ENCODE measurements around the gene ATP5F1B.
A peak's percentile ranks its signal among the peaks of the same experiment; 100 is the strongest.

Gene ATP5F1B

GRCh38 chr12:56645201-56645716, 525 bp downstream of the ATP5F1B start:
- no peak for DNase-seq

DNA sequence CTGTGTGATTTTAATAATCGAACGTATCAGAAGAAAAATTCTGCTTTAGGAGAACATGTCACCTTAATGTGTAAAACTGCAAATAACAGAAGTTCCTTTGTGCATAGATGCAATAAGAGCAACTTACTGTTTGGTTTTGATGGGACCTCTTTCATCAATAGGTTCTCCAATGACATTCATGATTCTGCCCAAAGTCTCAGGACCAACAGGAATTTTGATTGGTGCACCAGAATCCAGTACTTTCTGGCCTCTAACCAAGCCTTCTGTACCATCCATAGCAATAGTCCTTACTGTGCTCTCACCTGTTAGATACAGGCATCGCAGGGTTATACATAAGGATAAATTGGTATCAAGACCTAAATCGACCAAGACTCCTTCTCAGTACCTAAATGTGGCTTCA, 1.1 kb downstream of the ATP5F1B start:
- no peak for DNase-seq

DNA sequence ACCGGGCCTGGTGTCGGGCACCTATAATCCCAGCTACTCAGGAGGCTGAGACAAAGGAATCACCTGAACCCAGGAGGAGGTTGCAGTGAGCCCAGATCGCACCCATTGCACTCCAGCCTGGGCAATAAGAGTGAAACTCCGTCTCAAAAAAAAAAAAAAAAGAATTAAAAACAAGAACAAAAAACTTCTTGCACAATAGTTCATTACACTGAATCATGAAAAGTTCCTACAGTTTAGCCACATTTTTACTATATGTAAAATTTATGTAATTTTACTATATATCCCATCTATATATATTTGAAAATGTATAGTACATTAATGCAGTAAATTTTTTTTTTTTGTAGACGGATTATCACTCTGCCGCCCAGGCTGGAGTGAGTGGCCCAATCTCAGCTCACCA, 4.6 kb downstream of the ATP5F1B start:
- DNase-seq = no peak

DNA sequence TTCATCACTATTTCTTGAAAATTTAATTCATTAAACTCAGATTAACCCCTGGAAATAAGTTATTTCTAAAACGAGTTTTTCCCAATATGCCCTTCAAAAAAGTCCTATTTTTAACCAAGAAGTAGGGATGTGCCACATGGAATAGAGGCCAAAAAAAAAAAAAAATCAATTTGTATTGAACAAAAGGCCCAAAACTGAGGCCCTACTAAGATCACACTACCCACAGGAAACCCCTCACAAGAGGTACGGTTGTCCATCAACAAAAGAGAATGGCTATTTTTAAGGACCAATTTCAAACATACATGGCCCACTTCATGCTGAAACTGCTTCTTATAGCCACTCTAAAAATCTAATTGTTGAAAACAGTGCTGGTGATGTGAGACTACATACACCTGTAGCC, 8.2 kb downstream of the ATP5F1B start:
- DNase-seq = no peak

GRCh38 chr12:56636675-56637540, 8.9 kb downstream of the ATP5F1B start:
- DNase-seq = peak; percentile 93

- DNase-seq = peak; percentile 92
Observed at GRCh38 chr12:56635806-56636674, 9.7 kb downstream of the ATP5F1B start.

DNA sequence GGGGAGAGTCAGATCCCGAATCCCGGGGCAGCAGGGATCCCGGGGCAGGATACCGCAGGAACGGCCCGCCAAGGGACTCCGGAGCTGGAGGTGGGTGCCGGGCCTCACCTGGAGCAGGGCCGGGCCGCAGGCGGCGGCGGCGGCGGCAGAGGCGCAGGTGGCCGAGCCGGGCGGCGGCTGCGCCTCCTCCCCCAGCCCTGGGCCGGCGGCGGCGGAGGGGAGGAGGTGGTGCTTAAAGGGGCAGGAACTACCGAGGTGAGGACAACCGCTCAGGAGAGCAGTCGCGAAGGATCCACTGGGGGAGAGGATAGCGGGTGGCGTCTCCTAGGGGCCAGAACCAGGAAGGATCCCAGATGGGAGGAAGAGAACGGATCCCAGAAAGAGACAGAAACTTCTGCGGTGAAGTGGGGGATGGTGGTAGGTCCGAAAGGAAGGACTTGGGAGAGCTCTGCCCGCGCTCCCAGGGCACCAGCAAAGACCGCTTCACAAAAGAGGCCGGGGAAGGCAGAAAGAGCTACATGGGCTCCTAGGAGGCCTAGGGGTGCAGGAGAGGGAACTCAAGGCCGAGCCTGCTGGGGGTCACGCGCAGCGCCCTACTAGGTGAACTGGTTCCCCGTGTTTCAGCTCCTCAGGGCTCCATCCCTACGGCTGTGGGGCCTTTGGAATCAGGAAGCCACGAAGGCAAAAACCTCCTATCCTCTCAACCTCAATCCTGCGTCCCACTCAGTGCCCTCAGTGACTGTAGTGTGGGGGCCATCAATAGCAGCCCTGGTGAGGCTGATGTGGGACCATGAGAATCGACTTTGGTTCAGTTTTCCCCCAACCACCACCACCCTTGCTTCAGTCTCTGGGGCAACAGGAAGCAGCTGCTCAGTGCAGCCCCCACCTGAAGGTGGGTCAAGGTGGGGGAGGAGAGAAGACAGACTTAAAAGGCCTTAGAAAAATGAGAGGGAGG, 10.7 kb downstream of the ATP5F1B start:
- peak; percentile 77 for DNase-seq

DNA sequence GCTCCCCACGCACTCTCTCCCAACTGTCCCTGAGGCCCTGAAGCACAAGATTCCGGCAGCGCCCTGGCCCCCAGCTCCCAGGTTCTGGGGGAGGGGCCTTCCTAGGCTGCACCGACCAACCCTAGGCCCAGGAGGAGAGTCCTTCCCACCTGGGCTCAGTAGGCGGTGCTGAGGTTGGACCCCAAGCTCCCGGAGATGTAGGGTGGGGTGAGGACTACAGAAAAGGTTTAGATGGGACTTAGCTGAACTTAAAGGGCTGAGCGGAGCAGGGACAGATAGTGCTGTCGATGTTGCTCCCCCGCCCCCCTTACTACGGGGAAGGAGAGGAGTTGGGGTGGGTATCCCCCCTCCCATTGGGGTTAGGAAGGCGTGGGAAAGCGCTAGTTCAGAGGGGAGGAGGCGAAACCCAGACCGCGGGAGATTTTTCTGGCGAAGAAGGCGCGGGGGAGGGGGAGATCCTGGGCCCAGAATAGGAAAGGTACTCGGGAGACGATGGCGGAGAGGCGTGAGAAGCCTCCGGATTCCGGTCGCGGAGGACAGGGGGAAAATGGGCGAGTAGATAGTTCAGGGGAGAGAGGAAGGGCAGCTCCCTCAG, 11.4 kb downstream of the ATP5F1B start:
- peak; percentile 50 for DNase-seq

DNA sequence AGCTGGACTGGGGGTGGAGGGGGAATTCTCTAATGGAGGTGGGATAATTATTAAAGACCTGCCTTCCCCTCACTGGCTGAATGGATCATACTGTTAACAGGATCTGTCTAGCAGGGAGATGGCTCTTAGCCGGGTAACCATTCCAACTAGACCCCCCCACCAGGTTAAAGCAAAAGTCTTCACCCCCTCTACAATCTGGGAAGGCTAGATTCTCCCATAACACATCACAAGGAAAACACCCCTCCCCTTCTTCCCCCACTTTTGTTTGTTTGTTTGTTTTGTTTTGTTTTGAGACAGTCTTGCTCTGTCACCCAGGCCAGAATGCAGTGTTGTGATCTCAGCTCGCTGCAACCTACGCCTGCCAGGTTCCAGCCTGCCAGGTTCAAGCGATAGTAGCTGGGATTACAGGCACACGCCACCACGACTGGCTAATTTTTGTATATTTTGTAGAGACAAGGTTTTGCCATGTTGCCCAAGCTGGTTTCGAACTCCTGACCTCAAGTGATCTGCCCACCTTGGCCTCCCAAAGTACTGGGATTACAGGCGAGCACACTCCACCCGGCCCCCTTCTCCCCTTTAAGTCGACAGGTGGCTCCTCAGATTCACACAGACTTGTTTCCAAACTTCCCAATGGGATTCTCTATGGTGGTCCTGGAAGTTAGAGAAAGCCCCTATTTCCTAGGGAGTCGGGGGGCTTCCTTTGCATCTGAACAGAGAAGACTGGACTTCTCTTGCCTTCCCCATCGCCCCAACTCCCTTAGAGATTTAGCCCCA, 12.1 kb downstream of the ATP5F1B start:
- DNase-seq = no peak

DNA sequence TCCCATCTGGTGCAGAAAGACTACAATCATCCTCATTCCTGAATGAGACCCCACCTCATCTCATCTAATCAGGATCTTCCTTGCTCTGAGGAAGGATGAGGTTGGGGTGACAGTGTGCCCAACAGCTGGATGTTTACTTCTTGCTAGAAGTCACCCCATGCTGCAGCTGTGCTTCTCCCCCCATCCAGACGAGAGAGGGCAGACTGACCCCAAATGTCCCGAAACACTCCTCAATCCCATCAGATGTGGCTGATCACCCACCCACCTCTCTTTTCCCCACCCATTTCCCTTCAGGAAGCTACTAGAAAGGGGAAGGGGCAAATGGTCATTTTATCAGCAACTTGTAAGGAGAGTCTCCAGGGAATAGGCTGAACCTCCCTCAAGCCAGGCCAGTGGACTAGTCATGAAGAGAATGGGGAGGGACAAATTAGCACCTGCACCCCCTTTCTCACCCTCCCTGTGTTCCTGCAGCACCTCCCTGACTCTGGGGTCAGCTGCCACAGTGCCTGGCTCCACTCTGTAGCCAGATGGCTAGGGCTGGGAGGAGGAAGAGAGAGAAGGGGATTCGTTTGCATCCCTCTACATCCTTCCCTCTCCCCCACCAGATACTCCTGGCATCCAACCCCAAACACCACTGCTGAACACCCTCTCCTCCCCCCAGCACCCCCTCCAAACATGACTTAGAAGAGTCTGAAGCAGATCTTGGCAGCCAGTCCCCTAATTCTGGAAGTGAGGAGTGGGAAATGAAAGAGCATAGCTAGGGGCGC, 12.9 kb downstream of the ATP5F1B start:
- DNase-seq = no peak

DNA sequence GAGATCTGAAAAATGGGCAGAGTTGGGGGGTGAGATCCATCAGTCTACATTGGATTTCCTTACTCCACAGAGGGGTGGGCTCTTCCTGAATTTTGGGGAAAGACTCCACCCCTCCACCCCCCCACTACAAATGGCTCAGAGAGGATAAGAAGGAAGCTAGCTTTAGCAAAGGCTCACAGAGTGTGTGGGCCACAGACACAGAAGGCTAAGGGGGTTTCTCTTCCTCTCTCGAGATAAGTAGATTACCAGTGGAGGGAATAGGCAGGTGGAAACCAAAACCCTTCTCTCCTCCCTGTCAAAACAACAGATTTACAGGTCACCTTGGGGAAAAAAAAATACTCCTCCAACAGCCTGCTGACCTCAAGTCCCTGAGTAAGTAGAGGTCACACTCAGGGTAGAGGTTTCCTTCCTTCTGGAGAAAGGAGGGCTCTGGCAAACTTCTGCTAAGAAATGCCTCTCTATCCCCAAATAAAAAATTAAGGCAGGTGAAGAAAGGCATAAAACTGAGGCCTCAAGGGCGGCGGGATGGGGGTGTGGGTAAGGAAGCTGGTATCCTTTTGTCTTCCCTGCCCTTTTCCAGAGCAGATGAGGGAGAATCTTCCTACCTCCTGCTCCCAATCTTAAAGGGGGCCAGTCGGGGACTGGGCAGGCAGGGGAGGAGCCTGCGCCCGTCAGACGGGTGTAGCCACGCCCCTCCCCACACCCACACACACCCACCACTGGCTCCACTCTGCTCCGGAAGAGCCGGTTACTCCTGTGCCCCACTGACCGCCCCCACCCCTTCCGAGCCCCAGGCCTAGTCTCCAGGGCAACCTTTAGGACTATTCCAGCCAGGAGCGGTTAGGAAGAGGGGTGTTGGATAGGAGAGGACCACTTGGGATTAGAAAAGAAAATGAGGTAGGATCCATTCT, 13.7 kb downstream of the ATP5F1B start:
- DNase-seq = peak; percentile 75

GRCh38 chr12:56630180-56630632, 15.6 kb downstream of the ATP5F1B start, which contains the start of gene BAZ2A:
BAZ2A (minus strand) TSS chr12:56630326; CDS start chr12:56617530, 12,796 bp downstream.
- peak; percentile 92 for DNase-seq

DNA sequence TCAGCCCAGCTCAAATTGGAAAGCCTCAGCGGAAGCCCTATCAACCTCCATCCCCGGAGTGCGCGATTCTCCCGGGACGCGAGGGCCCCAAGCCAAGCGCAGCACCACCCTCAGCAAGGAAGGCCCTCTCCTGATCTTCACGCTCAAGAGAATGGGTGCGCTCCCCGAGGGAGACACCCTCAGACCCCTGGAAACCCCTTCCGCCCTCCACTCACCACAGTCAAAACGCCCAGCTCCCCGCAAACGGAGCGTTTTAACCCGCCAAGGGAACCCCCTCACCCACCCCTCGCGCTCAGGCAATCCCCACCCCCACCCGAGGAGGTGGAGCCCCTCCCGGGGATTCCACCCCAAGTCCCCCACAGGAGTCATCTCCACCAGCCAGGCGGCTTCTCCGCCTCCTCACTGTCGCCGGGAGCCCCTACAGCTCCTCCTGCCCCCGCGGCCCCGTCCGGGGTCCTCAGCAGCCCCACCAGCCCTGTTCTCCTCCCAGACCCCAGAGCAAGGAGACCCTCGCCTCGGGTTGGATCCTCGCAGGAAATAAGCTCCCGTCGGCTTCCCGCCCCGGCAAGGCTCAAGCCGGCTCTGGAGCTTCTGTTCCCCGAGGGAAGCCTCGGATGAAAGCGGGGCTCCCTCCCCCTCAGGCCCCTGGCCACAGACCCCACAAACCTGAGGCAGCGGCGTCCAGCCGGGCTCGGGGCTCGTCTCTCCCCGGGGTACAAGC, 16.2 kb downstream of the ATP5F1B start:
- peak; percentile 53 for DNase-seq

- DNase-seq = peak; percentile 78
Observed at GRCh38 chr12:56628671-56629458, 16.9 kb downstream of the ATP5F1B start.

GRCh38 chr12:56626701-56627100, 19.1 kb downstream of the ATP5F1B start:
- no peak for DNase-seq

DNA sequence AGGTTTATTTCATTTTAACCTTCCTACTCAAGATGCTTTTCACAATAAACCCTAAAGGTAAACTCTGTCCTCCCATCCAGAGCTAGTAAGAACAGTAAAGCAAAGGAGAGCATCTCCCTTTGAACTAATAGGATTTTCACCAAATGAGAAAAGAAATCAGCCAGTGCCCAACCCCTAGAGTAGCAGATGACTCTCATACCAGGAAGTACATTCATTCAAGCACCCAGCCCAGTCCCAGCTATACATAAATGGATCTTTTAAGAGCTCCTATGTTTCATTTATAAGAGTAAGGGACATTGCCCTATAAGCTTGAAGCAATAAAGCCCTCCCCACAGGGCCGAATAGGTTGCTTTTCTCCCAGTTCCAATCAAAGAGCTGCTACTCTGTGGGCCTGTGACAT, 23.2 kb downstream of the ATP5F1B start:
- DNase-seq = no peak

GRCh38 chr12:56616925-56617324, 28.9 kb downstream of the ATP5F1B start:
- no peak for DNase-seq

GRCh38 chr12:56616244-56616643, 29.5 kb downstream of the ATP5F1B start:
- no peak for DNase-seq
